Measurements from ENCODE around the gene TMEM217.

- no peak for TF ChIP-seq MAZ (IDR thresholded peaks at IDR 0.05; ENCODE audit: borderline replicate concordance, low read depth, low read length)
- no peak for TF ChIP-seq CTCF (conservative IDR thresholded peaks at IDR 0.05; ENCODE audit: low read depth, low read length)
- no peak for TF ChIP-seq RAD21 (IDR thresholded peaks at IDR 0.05; ENCODE audit: low read length)
- TF ChIP-seq MAFK (IDR thresholded peaks at IDR 0.05; ENCODE audit: low read depth, low read length), result no peak
- TF ChIP-seq POLR2A (IDR thresholded peaks at IDR 0.05; ENCODE audit: low read depth, low read length), result no peak
- no peak for TF ChIP-seq RFX5 (IDR thresholded peaks at IDR 0.05; ENCODE audit: low read depth, low read length)
- TF ChIP-seq FOS (IDR thresholded peaks at IDR 0.05; ENCODE audit: low read depth, low read length), result no peak
- no peak for TF ChIP-seq ELK1 (IDR thresholded peaks at IDR 0.05; ENCODE audit: borderline replicate concordance, low read depth, low read length)
These were observed 25.8 kb upstream of the TMEM217 start for GRCh38 chr6:37283671-37284151.

Data from IMR-90 (cell line).